Body of pancreas (tissue), 4 donors: Measurements from ENCODE around the gene ACER3. TPM values are rescaled to one million over a fixed set of nuclear protein-coding genes. Genes with fewer than 3 reads are reported as not detected.
"Not testable (repeated sequence)": the region's sequence is repeated elsewhere in the genome, so short reads cannot be mapped to it uniquely, and the experiment has no call there.

Source experiments
- ATAC-seq: fragments of 150-250 bp; one replicate; pipeline ENCODE4 v1.9.1; 2016
- DNase-seq, 4 donors: peaks; one replicate each; pipeline ENCODE4 v3.0.0-alpha.2; 2019
- H3K27ac ChIP-seq, 4 donors: fragments of 200-600 bp; sonication (generic); 1 replicate in 3 of 4; 2 replicates in 1 of 4; pipeline versions ENCODE4 v1.5.1 to v1.6.1; 2016 to 2019; ENCODE audit warnings: mild to moderate bottlenecking in 1 of 4, mixed read lengths in 1 of 4, moderate library complexity in 1 of 4
- H3K27me3 ChIP-seq, 2 donors: fragments of 200-600 bp; sonication (generic); one replicate each; pipeline ENCODE4 v1.6.0; 2016; ENCODE audit warnings: mild to moderate bottlenecking in 1 of 2
- H3K36me3 ChIP-seq, 2 donors: fragments of 200-600 bp; sonication (generic); replicated peaks in 1 of 2; 2 replicates each; pipeline ENCODE4 v1.5.1; 2016; ENCODE audit warnings: low read depth in 2 of 2; ENCODE audit not compliant: insufficient read depth in 1 of 2
- H3K4me1 ChIP-seq: fragments of 200-600 bp; sonication (generic); one replicate; pipeline ENCODE4 v1.6.0; 2016
- H3K4me3 ChIP-seq, 2 donors: fragments of 200-600 bp; sonication (generic); 1 replicate in 1 of 2; 2 replicates in 1 of 2; pipeline ENCODE4 v1.5.1; 2016 to 2019
- H3K9me3 ChIP-seq, 3 donors: fragments of 200-600 bp; sonication (generic); 1 replicate in 2 of 3; 2 replicates in 1 of 3; pipeline ENCODE4 v1.5.1; 2016
- CTCF ChIP-seq, 7 experiments: fragments of 450-650 bp in 4 of 7; fragments of 200-600 bp in 3 of 7; sonication (generic) in 3 of 7; IDR thresholded peaks; one replicate each; pipeline ENCODE4 v1.5.1; 2016 to 2019; ENCODE audit warnings: antibody characterized with exemption in 7 of 7
- POLR2A ChIP-seq, 3 donors: fragments of 450-650 bp; IDR thresholded peaks; one replicate each; pipeline ENCODE4 v1.6.1; 2016; ENCODE audit warnings: antibody characterized with exemption in 3 of 3, mild to moderate bottlenecking in 2 of 3
- WGBS, 2 donors: methylation state at CpG; one replicate each; pipeline ENCODE4 v1.1.5; 2017; 5-methylcytosine and 5-hydroxymethylcytosine counted together
- intact Hi-C: fragments of 100-400 bp; cut with DNase I; formaldehyde crosslinking; loops from one replicate; pipeline ENCODE4 v1.15.1; 2023
- total RNA-seq, 2 donors: library from RNA; depleted of rRNA; stranded (reverse); fragments of >200 nt; gene quantifications; one replicate each; pipeline ENCODE4 v1.1.0, GENCODE V29; 2016

Gene ACER3
- total RNA-seq, 2 donors from 2014 or later, result 4.6 to 5.2 TPM

GRCh38 chr11:76825726-76826396 is 34.9 kb upstream of the ACER3 start:
- 84 to 89% methylated on average over 1 of the region's 1 CpG for WGBS, 2 donors

GRCh38 chr11:76826508-76826907 is 34.2 kb upstream of the ACER3 start:
- H3K36me3 ChIP-seq, H3K27me3 ChIP-seq, DNase-seq, H3K4me3 ChIP-seq, H3K9me3 ChIP-seq, intact Hi-C loops, H3K27ac ChIP-seq, H3K4me1 ChIP-seq, ATAC-seq: not testable (repeated sequence)
- 58 to 66% methylated on average over 3 of the region's 3 CpGs for WGBS, 2 donors

More at GRCh38 chr11:76825726-76826396, 34.9 kb upstream of the ACER3 start:
- Histone ChIP-seq H3K9me3 (no peaks in the 10 kb centered on the region), H3K27me3 (no peaks in the 10 kb centered on the region), H3K4me1 (no peaks in the 10 kb centered on the region), H3K4me3 (no peak overlapping the region), H3K36me3 (no peaks in the 10 kb centered on the region), H3K27ac (no peak overlapping the region)
- intact Hi-C loops, result no loop called here
- TF ChIP-seq POLR2A (IDR thresholded peaks at IDR 0.05) (no peak), CTCF (IDR thresholded peaks at IDR 0.05) (no peak)
- ATAC-seq, result no peak
- no peak for DNase-seq

- H3K4me1 ChIP-seq, H3K9me3 ChIP-seq, intact Hi-C loops, H3K4me3 ChIP-seq, H3K36me3 ChIP-seq, H3K27me3 ChIP-seq, H3K27ac ChIP-seq, DNase-seq, ATAC-seq: not testable (repeated sequence)
Measured at GRCh38 chr11:76827005-76827404, 33.7 kb upstream of the ACER3 start.

GRCh38 chr11:76830639-76831327 is 29.9 kb upstream of the ACER3 start:
- intact Hi-C loops, result no loop called here
- WGBS, 2 donors, result 32 to 39% methylated on average over 9 of the region's 9 CpGs
- DNase-seq (peak in 3 of 4 donors; percentile 36 to 46 (median 39)), ATAC-seq (peak; percentile 48)
- H3K27ac ChIP-seq, result no peak overlapping the region
- H3K4me3 ChIP-seq, result no peak overlapping the region
- TF ChIP-seq POLR2A (IDR thresholded peaks at IDR 0.05) (no peak), CTCF (IDR thresholded peaks at IDR 0.05) (no peak)
- no peaks in the 10 kb centered on the region for H3K27me3 ChIP-seq
- H3K36me3 ChIP-seq, result no peaks in the 10 kb centered on the region
- H3K9me3 ChIP-seq, result no peaks in the 10 kb centered on the region
- peaks cover 2% of the 10 kb centered on the region for H3K4me1 ChIP-seq

GRCh38 chr11:76831686-76832310 is 28.9 kb upstream of the ACER3 start:
- no peak for DNase-seq
- 94% methylated on average over 4 of the region's 4 CpGs for WGBS, 2 donors
- H3K4me1 ChIP-seq, result peaks cover 12% of the 10 kb centered on the region
- no peak overlapping the region for H3K27ac ChIP-seq
- H3K9me3 ChIP-seq, result no peaks in the 10 kb centered on the region
- H3K27me3 ChIP-seq, result no peaks in the 10 kb centered on the region
- TF ChIP-seq CTCF (IDR thresholded peaks at IDR 0.05) (no peak), POLR2A (IDR thresholded peaks at IDR 0.05) (no peak)
- H3K4me3 ChIP-seq, result no peak overlapping the region
- ATAC-seq, result no peak
- H3K36me3 ChIP-seq, result no peaks in the 10 kb centered on the region
- intact Hi-C loops, result no loop called here
